ENCODE data around the gene CCDC9B.

CCDC9B gene

GRCh38 chr15:40365624-40366456 lies 25.1 kb upstream of the CCDC9B start:
- DNase-seq (ENCODE audit: low read depth): no peak

DNA sequence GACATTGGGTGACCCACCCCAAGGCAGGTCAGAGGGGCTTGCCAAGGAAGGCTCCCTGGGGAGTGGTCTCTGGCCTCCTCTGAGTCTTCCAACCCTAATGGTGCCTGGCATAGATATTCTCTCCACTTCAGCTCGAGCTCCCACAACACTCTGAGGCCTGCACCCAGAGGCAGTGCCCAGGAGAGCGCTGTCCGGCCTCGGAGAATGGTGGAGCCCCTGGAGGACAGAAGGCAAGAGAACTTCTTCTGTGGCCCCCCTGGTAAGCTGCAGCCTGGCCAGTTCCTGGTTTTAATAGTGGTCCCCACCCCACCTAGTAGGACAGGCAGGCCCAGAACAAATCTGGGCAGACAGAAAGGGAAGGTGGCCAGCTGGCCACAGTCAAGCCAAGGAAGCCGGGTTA lies 24.3 kb upstream of the CCDC9B start:
- DNase-seq (ENCODE audit: low read depth): no peak

- DNase-seq (ENCODE audit: low read depth): no peak
These were observed 23.5 kb upstream of the CCDC9B start for GRCh38 chr15:40364251-40364650.

- no peak for DNase-seq (ENCODE audit: low read depth)
These were observed 22.9 kb upstream of the CCDC9B start for GRCh38 chr15:40363611-40364010.

- no peak for DNase-seq (ENCODE audit: low read depth)
These were observed 20.9 kb upstream of the CCDC9B start for GRCh38 chr15:40361640-40362039.

- no peak for DNase-seq (ENCODE audit: low read depth)
These were observed 19.3 kb upstream of the CCDC9B start for GRCh38 chr15:40360015-40360414.

- DNase-seq (ENCODE audit: low read depth): no peak
These were observed 18.0 kb upstream of the CCDC9B start for GRCh38 chr15:40358471-40359353.

DNA sequence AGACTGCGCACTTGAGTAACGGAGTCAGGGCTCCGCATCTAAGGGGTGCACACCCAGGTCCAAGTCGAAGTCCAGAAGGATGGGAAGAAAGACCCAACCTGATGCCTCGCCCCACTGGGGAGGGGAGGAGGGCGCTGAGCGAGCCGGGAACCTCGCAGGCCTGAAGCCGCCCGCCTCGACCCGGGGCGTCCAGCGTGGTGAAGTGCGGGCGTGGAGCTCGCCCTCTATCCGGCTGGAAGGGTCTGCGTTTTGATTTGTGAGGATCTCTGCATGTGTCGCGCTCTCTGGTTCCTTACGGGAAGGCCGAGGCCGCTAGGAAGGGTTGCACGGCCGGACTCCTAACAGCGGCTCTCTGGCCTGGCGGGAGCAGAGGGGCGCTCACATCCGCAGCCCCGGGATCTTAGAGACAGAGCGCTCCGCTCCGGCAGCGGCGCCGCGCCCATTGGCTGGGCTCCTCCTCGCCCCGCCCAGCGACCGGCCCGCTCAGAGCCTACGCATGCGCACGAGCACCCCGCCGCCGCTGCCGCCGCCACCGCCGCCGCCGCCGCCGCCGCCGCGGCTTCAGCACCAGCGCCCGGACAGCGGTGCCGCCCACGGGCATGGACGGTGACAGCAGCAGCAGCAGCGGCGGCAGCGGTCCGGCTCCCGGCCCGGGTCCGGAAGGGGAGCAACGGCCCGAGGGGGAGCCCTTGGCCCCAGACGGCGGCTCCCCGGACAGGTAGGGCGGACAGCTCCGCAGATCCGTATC lies 17.2 kb upstream of the CCDC9B start, which contains the start of gene DISP2:
TSS of gene DISP2 (plus strand) at position 497 of the 748 bp plus-strand sequence. CDS start at position 600, 103 bp downstream.
- DNase-seq (ENCODE audit: low read depth): peak; percentile 86

DNA sequence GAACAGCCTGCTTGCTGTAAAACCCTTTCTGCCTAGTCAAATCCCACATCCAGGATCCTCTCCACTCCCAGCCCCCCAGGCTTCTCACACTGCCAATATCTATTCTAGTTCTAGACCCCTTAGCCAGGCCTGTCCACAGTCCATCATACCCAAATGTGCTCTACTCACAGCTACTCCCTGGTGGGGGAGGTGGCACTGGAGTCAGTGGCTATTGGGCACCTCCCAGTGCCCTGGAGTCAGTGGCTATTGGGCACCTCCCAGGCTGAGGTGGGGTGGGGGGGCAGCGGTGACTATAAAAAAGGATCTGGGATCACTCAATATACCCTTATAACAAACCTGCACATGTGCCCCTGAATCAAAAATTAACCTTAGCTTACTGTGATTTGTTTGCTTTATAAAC lies 16.5 kb upstream of the CCDC9B start:
- DNase-seq (ENCODE audit: low read depth): no peak

- DNase-seq (ENCODE audit: low read depth): peak; percentile 21
These were observed 15.3 kb upstream of the CCDC9B start for GRCh38 chr15:40355976-40356585.

- peak; percentile 65 for DNase-seq (ENCODE audit: low read depth)
These were observed 13.9 kb upstream of the CCDC9B start for GRCh38 chr15:40354408-40355171.

GRCh38 chr15:40353697-40354096 lies 13.0 kb upstream of the CCDC9B start:
- no peak for DNase-seq (ENCODE audit: low read depth)

DNA sequence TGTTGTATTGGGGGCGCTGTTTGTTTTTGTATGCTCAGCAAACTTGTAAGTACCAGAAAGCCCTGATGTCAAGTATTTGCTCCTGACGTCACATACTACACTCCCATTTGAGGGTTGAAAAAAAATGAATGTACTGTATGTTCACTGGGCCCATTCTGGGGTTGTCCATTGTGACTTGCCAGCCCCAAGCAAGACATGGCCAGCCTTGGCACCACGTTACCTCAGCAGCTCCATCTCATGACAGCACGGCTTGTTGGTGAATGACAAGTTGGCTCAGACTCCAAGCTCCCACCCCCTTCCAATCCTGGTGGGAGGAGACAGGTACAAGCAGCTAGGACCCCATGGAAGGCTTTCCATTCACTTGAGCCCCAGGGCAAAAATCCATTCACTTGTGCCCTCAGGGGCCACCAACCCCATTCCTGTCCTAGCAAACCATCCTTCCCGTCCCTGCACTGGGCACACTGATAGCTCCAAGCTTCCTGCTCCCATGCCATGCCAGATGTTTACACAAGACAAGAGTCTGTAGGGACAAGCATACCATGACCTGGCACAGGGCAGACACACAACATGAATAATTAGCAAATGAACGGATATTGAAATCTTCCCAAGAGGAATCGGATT lies 11.7 kb upstream of the CCDC9B start:
- no peak for DNase-seq (ENCODE audit: low read depth)

- no peak for DNase-seq (ENCODE audit: low read depth)
These were observed 8.4 kb upstream of the CCDC9B start for GRCh38 chr15:40349163-40349562.

DNA sequence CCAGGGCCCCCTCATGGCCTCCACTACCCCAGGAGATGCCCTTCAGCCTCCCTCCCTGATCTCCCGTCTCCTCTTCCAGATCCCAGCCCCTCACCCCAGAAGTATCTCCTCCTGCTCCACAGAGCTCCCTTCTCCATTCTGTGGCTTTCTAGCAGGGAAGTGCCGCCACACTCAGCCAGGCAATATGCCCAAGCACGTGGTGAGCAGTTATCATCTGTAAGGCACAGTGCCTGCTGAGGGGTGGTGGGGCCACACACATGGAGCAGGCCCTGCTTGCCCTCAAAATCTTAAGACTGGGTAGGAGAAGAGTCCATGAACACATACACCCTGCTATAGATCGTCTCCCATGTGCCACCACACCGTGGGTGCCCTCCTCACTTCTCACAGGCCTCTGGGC lies 7.7 kb upstream of the CCDC9B start:
- DNase-seq (ENCODE audit: low read depth): no peak

GRCh38 chr15:40347559-40348473 lies 7.1 kb upstream of the CCDC9B start:
- no peak for DNase-seq (ENCODE audit: low read depth)

GRCh38 chr15:40346579-40347558 lies 6.1 kb upstream of the CCDC9B start:
- DNase-seq (ENCODE audit: low read depth): no peak

- DNase-seq (ENCODE audit: low read depth): no peak
These were observed 5.3 kb upstream of the CCDC9B start for GRCh38 chr15:40345867-40346578.
